Measurements from ENCODE around the gene CELF6. TPM values are rescaled to one million over a fixed set of nuclear protein-coding genes. Genes with fewer than 3 reads are reported as not detected.

Gene CELF6
- total RNA-seq, 1 experiment from 2014 or later: 0.52 TPM

- no peak overlapping the region for H3K9ac ChIP-seq (ENCODE audit: low read length)
- no peak for DNase-seq (ENCODE audit: low read depth, low spot score)
- BruUV-seq (replicated peaks): no TSS peak
- H3K4me3 ChIP-seq (replicated peaks in 1 of 2; ENCODE audit: low read depth in 1 of 2, low read length in 2 of 2): no peak overlapping the region
- no peak overlapping the region for H2AFZ ChIP-seq (ENCODE audit: low read depth, low read length, poor library complexity, severe bottlenecking)
- ChIA-PET CTCF (no interaction called here), POLR2A (no interaction called here), RAD21 (ENCODE audit: low non-redundant PET in 1 of 2, low total read pairs in 2 of 2, uncharacterized antibody in 2 of 2, unreplicated experiment in 2 of 2) (interaction anchor here in 1 of 2 experiments (0.6 kb wide), 1 partner anchor 120 kb away, joined by 3 read pairs; no protein-coding TSS in a partner anchor)
- H3K9me3 ChIP-seq (ENCODE audit: control insufficient read depth in 1 of 2, insufficient read depth in 1 of 2, low read depth in 1 of 2, low read length in 2 of 2): no peaks in the 10 kb centered on the region
- H3K9me2 ChIP-seq (ENCODE audit: insufficient read depth): no peaks in the 10 kb centered on the region
- H3K27me3 ChIP-seq (ENCODE audit: insufficient read depth, low read length): no peaks in the 10 kb centered on the region
- ATAC-seq: no peak
- no peaks in the 10 kb centered on the region for H4K20me1 ChIP-seq (ENCODE audit: insufficient read depth)
- no peak for TF ChIP-seq YY1 (IDR thresholded peaks at IDR 0.05; ENCODE audit: extremely low read depth, insufficient replicate concordance, low read depth, low read length)
- no peak for TF ChIP-seq SIN3A (IDR thresholded peaks at IDR 0.05; ENCODE audit: low read depth)
- TF ChIP-seq ZNF274 (IDR thresholded peaks at IDR 0.05; ENCODE audit: low read depth, low read length): no peak
- no peak for TF ChIP-seq RAD21 (IDR thresholded peaks at IDR 0.05; ENCODE audit: low read depth)
- TF ChIP-seq EZH2 (IDR thresholded peaks at IDR 0.05): no peak
- no peak for TF ChIP-seq FOSL1 (IDR thresholded peaks at IDR 0.05; ENCODE audit: low read depth)
- no peak for TF ChIP-seq ATF3 (IDR thresholded peaks at IDR 0.05)
- intact Hi-C loops (cut with micrococcal nuclease): no loop called here
- H3K4me2 ChIP-seq (ENCODE audit: low read length): no peak overlapping the region
- H3K4me1 ChIP-seq (ENCODE audit: control insufficient read depth in 1 of 2, insufficient read depth in 2 of 2, low read length in 2 of 2): peaks cover 0 to 4% of the 10 kb centered on the region in 2 experiments; a peak in 1 of 4 replicates
- H3K36me3 ChIP-seq (ENCODE audit: control insufficient read depth in 1 of 2, insufficient read depth in 2 of 2, low read length in 2 of 2): no peaks in the 10 kb centered on the region
- no peaks in the 10 kb centered on the region for H3K79me2 ChIP-seq (ENCODE audit: insufficient read depth, low read length)
- no peak overlapping the region for H3K27ac ChIP-seq (ENCODE audit: low read depth, low read length)
Measured at GRCh38 chr15:72307026-72307425, 12.9 kb downstream of the CELF6 start.

- ATAC-seq (peak; percentile 30; the same call in 1 of the 2 replicates), DNase-seq (ENCODE audit: low read depth, low spot score) (no peak)
- no peaks in the 10 kb centered on the region for H3K9me3 ChIP-seq (ENCODE audit: control insufficient read depth in 1 of 2, insufficient read depth in 1 of 2, low read depth in 1 of 2, low read length in 2 of 2)
- H3K9ac ChIP-seq (ENCODE audit: low read length): no peak overlapping the region
- TF ChIP-seq EZH2 (IDR thresholded peaks at IDR 0.05): no peak
- no peak for TF ChIP-seq CBX3 (IDR thresholded peaks at IDR 0.05; ENCODE audit: low read depth)
- TF ChIP-seq POLR2A (IDR thresholded peaks at IDR 0.05; ENCODE audit: borderline replicate concordance, extremely low read depth, insufficient read depth, insufficient read length): no peak
- no peak for TF ChIP-seq ELF1 (IDR thresholded peaks at IDR 0.05; ENCODE audit: borderline replicate concordance, low read depth)
- H3K4me3 ChIP-seq (replicated peaks in 1 of 2; ENCODE audit: low read depth in 1 of 2, low read length in 2 of 2): no peak overlapping the region
- no TSS peak for BruUV-seq (replicated peaks)
- no peaks in the 10 kb centered on the region for H3K79me2 ChIP-seq (ENCODE audit: insufficient read depth, low read length)
- H3K27ac ChIP-seq (ENCODE audit: low read depth, low read length): no peak overlapping the region
- RAD21 ChIA-PET (ENCODE audit: low non-redundant PET in 1 of 2, low total read pairs in 2 of 2, uncharacterized antibody in 2 of 2, unreplicated experiment in 2 of 2): interaction anchor here (0.6 kb wide), 2 partner anchors 120 to 227 kb away, joined by 3 to 6 read pairs; no protein-coding TSS in a partner anchor
- H4K20me1 ChIP-seq (ENCODE audit: insufficient read depth): no peaks in the 10 kb centered on the region
- H2AFZ ChIP-seq (ENCODE audit: low read depth, low read length, poor library complexity, severe bottlenecking): no peak overlapping the region
- no peaks in the 10 kb centered on the region for H3K9me2 ChIP-seq (ENCODE audit: insufficient read depth)
- no peak overlapping the region for H3K4me2 ChIP-seq (ENCODE audit: low read length)
- H3K27me3 ChIP-seq (ENCODE audit: insufficient read depth, low read length): no peaks in the 10 kb centered on the region
- H3K36me3 ChIP-seq (ENCODE audit: control insufficient read depth in 1 of 2, insufficient read depth in 2 of 2, low read length in 2 of 2): no peaks in the 10 kb centered on the region
- peaks cover 0 to 4% of the 10 kb centered on the region in 2 experiments; a peak in 1 of 4 replicates for H3K4me1 ChIP-seq (ENCODE audit: control insufficient read depth in 1 of 2, insufficient read depth in 2 of 2, low read length in 2 of 2)
- CTCF ChIA-PET: no interaction called here
- intact Hi-C loops (cut with micrococcal nuclease): no loop called here
- POLR2A ChIA-PET: interaction anchor here (0.7 kb wide), 1 partner anchor 380 kb away, joined by 5 read pairs; no protein-coding TSS in a partner anchor
Measured at GRCh38 chr15:72306211-72306785, 13.7 kb downstream of the CELF6 start.

Measured in HCT116 (cell line).